ENCODE results near the gene RECQL5.

GRCh38 chr17:75673487-75673886 is 6.5 kb upstream of the RECQL5 start:
- no peak for TF ChIP-seq CTCF (IDR thresholded peaks at IDR 0.05 in 4 of 5, conservative IDR thresholded peaks at IDR 0.05 in 1 of 5)
- no peak for TF ChIP-seq POLR2A (IDR thresholded peaks at IDR 0.05)
